Neural progenitor cell (in vitro differentiated cells): ENCODE results near the gene PTPRU. TPM values are rescaled to one million over a fixed set of nuclear protein-coding genes. Genes with fewer than 3 reads are reported as not detected.

Source experiments
- DNase-seq: peaks from one replicate; pipeline ENCODE4 v3.0.0-alpha.2; 2016; ENCODE audit warnings: low spot score
- H2AFZ ChIP-seq: fragments of 200-600 bp; sonication (generic); replicated peaks from 2 replicates; pipeline ENCODE4 v1.6.1; 2016; ENCODE audit warnings: antibody characterized with exemption
- H3F3A ChIP-seq: fragments of 200-600 bp; sonication (generic); 2 replicates; pipeline ENCODE4 v1.6.1; 2016; ENCODE audit warnings: antibody characterized with exemption, low read depth
- H3K27ac ChIP-seq: fragments of 200-600 bp; sonication (generic); 2 replicates; pipeline ENCODE4 v1.5.1; 2016; ENCODE audit warnings: mild to moderate bottlenecking
- H3K27me3 ChIP-seq: fragments of 200-600 bp; sonication (generic); 2 replicates; pipeline ENCODE4 v1.6.1; 2016; ENCODE audit warnings: mild to moderate bottlenecking, moderate library complexity
- H3K36me3 ChIP-seq: fragments of 200-600 bp; sonication (generic); 2 replicates; pipeline ENCODE4 v1.5.1; 2016
- H3K4me1 ChIP-seq: fragments of 200-600 bp; sonication (generic); 2 replicates; pipeline ENCODE4 v1.6.1; 2016; ENCODE audit warnings: mixed run types
- H3K4me2 ChIP-seq: fragments of 200-600 bp; sonication (generic); 2 replicates; pipeline ENCODE4 v1.6.1; 2016
- H3K4me3 ChIP-seq: fragments of 200-600 bp; sonication (generic); 2 replicates; pipeline ENCODE4 v1.5.1; 2016
- H3K79me2 ChIP-seq: fragments of 200-600 bp; sonication (generic); 2 replicates; pipeline ENCODE4 v1.6.1; 2016; ENCODE audit warnings: low read depth
- H3K9ac ChIP-seq: fragments of 200-600 bp; sonication (generic); 2 replicates; pipeline ENCODE4 v1.6.1; 2016
- H3K9me3 ChIP-seq: fragments of 200-600 bp; sonication (generic); 2 replicates; pipeline ENCODE4 v1.5.1; 2016; ENCODE audit warnings: low read depth
- H4K20me1 ChIP-seq: fragments of 200-600 bp; sonication (generic); 2 replicates; pipeline ENCODE4 v1.6.1; 2016; ENCODE audit warnings: low read depth
- H3K27ac Mint-ChIP-seq: 3 replicates; pipeline ENCODE4 v1.8.0; 2021; ENCODE audit warnings: mixed read lengths
- H3K27me3 Mint-ChIP-seq: 2 replicates; pipeline ENCODE4 v1.8.0; 2022; ENCODE audit warnings: low read depth, mild to moderate bottlenecking, inconsistent platforms, moderate library complexity, mixed read lengths; ENCODE audit not compliant: insufficient read depth
- H3K36me3 Mint-ChIP-seq: 3 replicates; pipeline ENCODE4 v1.8.0; 2021; ENCODE audit warnings: mixed read lengths
- H3K4me1 Mint-ChIP-seq: 3 replicates; pipeline ENCODE4 v1.8.0; 2021; ENCODE audit warnings: mixed read lengths
- H3K4me3 Mint-ChIP-seq: 3 replicates; pipeline ENCODE4 v1.8.0; 2021; ENCODE audit warnings: mild to moderate bottlenecking, moderate library complexity, mixed read lengths
- H3K9me3 Mint-ChIP-seq: 3 replicates; pipeline ENCODE4 v1.8.0; 2020; ENCODE audit warnings: mixed read lengths
- CTCF ChIP-seq: fragments of 200-600 bp; sonication (generic); IDR thresholded peaks from 2 replicates; pipeline ENCODE4 v1.5.1; 2017; ENCODE audit warnings: antibody characterized with exemption, mild to moderate bottlenecking
- EZH2 ChIP-seq: fragments of 200-600 bp; sonication (generic); IDR thresholded peaks from 2 replicates; pipeline ENCODE4 v1.6.1; 2017; ENCODE audit warnings: antibody characterized with exemption, mild to moderate bottlenecking, moderate library complexity
- EZH2phosphoT487 ChIP-seq: fragments of 200-600 bp; sonication (generic); IDR thresholded peaks from 2 replicates; pipeline ENCODE4 v1.6.1; 2017; ENCODE audit warnings: antibody characterized with exemption
- total RNA-seq: library from RNA; depleted of rRNA; stranded (reverse); fragments of >200 nt; gene quantifications from 2 replicates; pipeline ENCODE4 v1.2.3, GENCODE V29; 2015; ENCODE audit warnings: low replicate concordance

The PTPRU gene
- total RNA-seq, 1 donor from 2014 or later, result 29.5 TPM

GRCh38 chr1:29248409-29248808 is 12.1 kb downstream of the PTPRU start:
- Histone ChIP-seq H3K4me1 (peaks cover 32% of the 10 kb centered on the region), H3K9ac (no peak overlapping the region), H2AFZ (no peak overlapping the region), H3K36me3 (no peaks in the 10 kb centered on the region), H3K79me2 (peaks cover 11% of the 10 kb centered on the region), H3K4me2 (no peak overlapping the region), H3F3A (peaks cover 10% of the 10 kb centered on the region), H3K27ac (no peak overlapping the region), H3K4me3 (no peak overlapping the region), H3K27me3 (no peaks in the 10 kb centered on the region), H3K9me3 (no peaks in the 10 kb centered on the region), H4K20me1 (peaks cover 13% of the 10 kb centered on the region)
- peaks cover 5% of the 10 kb centered on the region for H3K27me3 Mint-ChIP-seq
- TF ChIP-seq EZH2phosphoT487 (no peak), CTCF (no peak), EZH2 (no peak)
- H3K4me1 Mint-ChIP-seq, result peaks cover 52% of the 10 kb centered on the region
- H3K27ac Mint-ChIP-seq, result peak overlapping the region; percentile 92
- H3K9me3 Mint-ChIP-seq, result no peaks in the 10 kb centered on the region
- peak overlapping the region; percentile 50 for H3K4me3 Mint-ChIP-seq
- no peak for DNase-seq
- H3K36me3 Mint-ChIP-seq, result no peaks in the 10 kb centered on the region

DNA sequence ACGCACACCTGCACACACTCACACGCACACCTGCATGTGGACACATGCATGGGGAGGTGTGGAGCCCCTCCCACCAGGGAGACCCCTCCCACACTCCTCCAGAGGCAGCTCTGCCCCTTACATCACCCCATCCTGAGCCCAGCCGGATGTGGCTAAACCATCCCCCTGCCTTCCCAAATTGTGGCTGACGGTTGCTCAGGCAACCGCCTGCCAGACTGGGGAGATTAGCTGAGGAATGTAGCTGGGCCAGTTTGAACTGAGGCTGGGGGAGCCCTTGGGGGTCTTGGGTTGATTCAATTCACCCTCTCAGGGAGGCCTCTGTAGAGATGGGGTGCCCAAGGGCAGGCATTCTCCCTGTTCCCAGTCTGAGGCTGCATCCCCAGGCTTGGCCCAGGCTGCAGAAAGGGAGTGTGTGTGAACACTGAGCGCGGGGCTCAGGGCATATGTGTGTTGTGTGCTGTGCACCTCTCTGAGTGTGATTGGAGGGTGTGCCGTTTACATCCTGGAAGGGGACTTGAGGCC is 12.9 kb downstream of the PTPRU start:
- no peaks in the 10 kb centered on the region for H3K36me3 Mint-ChIP-seq
- Histone ChIP-seq H4K20me1 (peaks cover 13% of the 10 kb centered on the region), H3K4me1 (peaks cover 32% of the 10 kb centered on the region), H3K4me2 (peak overlapping the region; percentile 59), H3F3A (peaks cover 10% of the 10 kb centered on the region), H3K9me3 (no peaks in the 10 kb centered on the region), H3K36me3 (no peaks in the 10 kb centered on the region), H3K9ac (no peak overlapping the region), H3K4me3 (peak overlapping the region; percentile 12), H2AFZ (no peak overlapping the region), H3K79me2 (peaks cover 11% of the 10 kb centered on the region), H3K27me3 (no peaks in the 10 kb centered on the region), H3K27ac (no peak overlapping the region)
- DNase-seq, result peak; percentile 89
- peaks cover 53% of the 10 kb centered on the region for H3K4me1 Mint-ChIP-seq
- peaks cover 5% of the 10 kb centered on the region for H3K27me3 Mint-ChIP-seq
- H3K27ac Mint-ChIP-seq, result peak overlapping the region; percentile 92
- TF ChIP-seq EZH2phosphoT487 (no peak), EZH2 (no peak), CTCF (no peak)
- H3K9me3 Mint-ChIP-seq, result no peaks in the 10 kb centered on the region
- H3K4me3 Mint-ChIP-seq, result peak overlapping the region; percentile 54

- DNase-seq, result peak; percentile 69
- peak overlapping the region; percentile 59 for H3K4me2 ChIP-seq
- peaks cover 10% of the 10 kb centered on the region for H3F3A ChIP-seq
- peaks cover 13% of the 10 kb centered on the region for H4K20me1 ChIP-seq
- H3K27me3 ChIP-seq, result no peaks in the 10 kb centered on the region
- peaks cover 11% of the 10 kb centered on the region for H3K79me2 ChIP-seq
- H3K27ac Mint-ChIP-seq, result peak overlapping the region; percentile 76
- H3K4me1 ChIP-seq, result peaks cover 27% of the 10 kb centered on the region
- H3K9me3 ChIP-seq, result no peaks in the 10 kb centered on the region
- no peaks in the 10 kb centered on the region for H3K9me3 Mint-ChIP-seq
- no peak overlapping the region for H2AFZ ChIP-seq
- no peaks in the 10 kb centered on the region for H3K36me3 Mint-ChIP-seq
- peak overlapping the region; percentile 54 for H3K4me3 Mint-ChIP-seq
- no peak overlapping the region for H3K27ac ChIP-seq
- no peak overlapping the region for H3K4me3 ChIP-seq
- H3K36me3 ChIP-seq, result no peaks in the 10 kb centered on the region
- no peak overlapping the region for H3K9ac ChIP-seq
- peaks cover 55% of the 10 kb centered on the region for H3K4me1 Mint-ChIP-seq
- peaks cover 5% of the 10 kb centered on the region for H3K27me3 Mint-ChIP-seq
- TF ChIP-seq EZH2 (no peak), EZH2phosphoT487 (no peak)
Measured at GRCh38 chr1:29249951-29250581, 13.7 kb downstream of the PTPRU start.
